HepG2 (cell line): ENCODE results near the gene SLC43A1. TPM values are rescaled to one million over a fixed set of nuclear protein-coding genes. Genes with fewer than 3 reads are reported as not detected.

ENCODE experiments used
- ATM ChIP-seq: fragments of 450-650 bp; IDR thresholded peaks from 2 replicates; pipeline ENCODE4 v1.7.1; 2017; ENCODE audit warnings: mild to moderate bottlenecking, borderline replicate concordance
- CCDC6 ChIP-seq: sonication (generic); formaldehyde crosslinking; IDR thresholded peaks from 2 replicates; pipeline ENCODE4 v1.8.1; 2022; ENCODE audit warnings: mild to moderate bottlenecking, missing genetic modification reagents, moderate library complexity
- FOXK1 ChIP-seq: sonication (generic); formaldehyde crosslinking; IDR thresholded peaks from 2 replicates; pipeline ENCODE4 v1.4.0; 2020; ENCODE audit warnings: low read depth, missing genetic modification reagents, borderline replicate concordance
- IKZF5 ChIP-seq: IDR thresholded peaks from 2 replicates; pipeline ENCODE4 v1.6.1; 2018; ENCODE audit warnings: missing genetic modification reagents, mild to moderate bottlenecking, missing compliant biosample characterization
- KAT2B ChIP-seq: fragments of 150-350 bp; IDR thresholded peaks from 2 replicates; pipeline ENCODE4 v1.6.1; 2014; ENCODE audit warnings: low read depth, low read length, borderline replicate concordance
- MTF2 ChIP-seq: sonication (generic); formaldehyde crosslinking; IDR thresholded peaks from 2 replicates; pipeline ENCODE4 v1.5.0; 2020; ENCODE audit warnings: missing genetic modification reagents, borderline replicate concordance
- NFE2L2 ChIP-seq: fragments of 150-350 bp; IDR thresholded peaks from 2 replicates; pipeline ENCODE4 v1.6.1; 2014; ENCODE audit warnings: low read length
- NKX3-1 ChIP-seq: sonication (generic); formaldehyde crosslinking; IDR thresholded peaks from 2 replicates; pipeline ENCODE4 v1.5.0; 2020; ENCODE audit warnings: missing genetic modification reagents
- NR2F2 ChIP-seq: IDR thresholded peaks from 2 replicates; pipeline ENCODE4 v1.6.1; 2012; ENCODE audit warnings: low read depth, inconsistent platforms, borderline replicate concordance
- RARG ChIP-seq: sonication (generic); formaldehyde crosslinking; IDR thresholded peaks from 2 replicates; pipeline ENCODE4 v1.4.0; 2020; ENCODE audit warnings: low read depth, mild to moderate bottlenecking, missing genetic modification reagents
- SNAPC2 ChIP-seq: sonication (generic); formaldehyde crosslinking; IDR thresholded peaks from 2 replicates; pipeline ENCODE4 v1.8.1; 2022; ENCODE audit warnings: mild to moderate bottlenecking, missing genetic modification reagents
- XRCC5 ChIP-seq: fragments of 200-400 bp; formaldehyde crosslinking; optimal IDR thresholded peaks from 2 replicates; pipeline ENCODE3; 2017; ENCODE audit warnings: mild to moderate bottlenecking, low read length
- ZBTB21 ChIP-seq: sonication (generic); formaldehyde crosslinking; IDR thresholded peaks from 2 replicates; pipeline ENCODE4 v1.4.0; 2020; ENCODE audit warnings: missing genetic modification reagents
- ZIK1 ChIP-seq: sonication (generic); formaldehyde crosslinking; IDR thresholded peaks from 2 replicates; pipeline ENCODE4 v1.5.0; 2020; ENCODE audit warnings: mild to moderate bottlenecking, low read depth, missing genetic modification reagents, borderline replicate concordance
- ZKSCAN1 ChIP-seq: fragments of 150-350 bp; IDR thresholded peaks from 2 replicates; pipeline ENCODE4 v1.6.1; 2014; ENCODE audit warnings: low read length
- ZNF24 ChIP-seq: fragments of 450-650 bp; IDR thresholded peaks from 2 replicates; pipeline ENCODE4 v1.6.1; 2017; ENCODE audit warnings: antibody characterized with exemption, mild to moderate bottlenecking
- ZNF280B ChIP-seq: sonication (generic); formaldehyde crosslinking; IDR thresholded peaks from 2 replicates; pipeline ENCODE4 v1.5.0; 2020; ENCODE audit warnings: missing genetic modification reagents, mild to moderate bottlenecking, borderline replicate concordance
- ZNF549 ChIP-seq: sonication (generic); formaldehyde crosslinking; IDR thresholded peaks from 2 replicates; pipeline ENCODE4 v1.5.0; 2020; ENCODE audit warnings: missing genetic modification reagents
- ZNF766 ChIP-seq: sonication (generic); formaldehyde crosslinking; IDR thresholded peaks from 2 replicates; pipeline ENCODE4 v1.5.0; 2020; ENCODE audit warnings: missing genetic modification reagents, borderline replicate concordance
- polyA plus RNA-seq, 8 experiments: library from polyadenylated mRNA; depleted of rRNA in 3 of 8; stranded (reverse) in 7 of 8; unstranded in 1 of 8; fragments of >200 nt; fragmentation: Illumina TruSeq in 4 of 8; extraction: Trizol in 4 of 8; gene quantifications; 2 replicates each; pipeline versions ENCODE4 v1.2.1 to v1.2.3, GENCODE V29; 2011 to 2016; ENCODE audit warnings: low read depth in 4 of 8, missing spikeins in 1 of 8, mixed read lengths in 1 of 8; ENCODE audit not compliant: insufficient read depth in 1 of 8
- total RNA-seq, 5 experiments: library from RNA; depleted of rRNA; stranded (reverse); fragments of >200 nt; fragmentation: Illumina TruSeq; extraction: Trizol; gene quantifications; 2 replicates each; pipeline ENCODE4 v1.2.3, GENCODE V29; 2016; ENCODE audit warnings: low read depth in 1 of 5
- TF ChIP-seq, protein P1 (sequence below): sonication (generic); formaldehyde crosslinking; IDR thresholded peaks from 2 replicates; pipeline ENCODE4 v1.4.0; 2020; ENCODE audit warnings: missing genetic modification reagents
- TF ChIP-seq, protein P2 (sequence below): IDR thresholded peaks from 2 replicates; pipeline ENCODE4 v1.6.1; 2016; ENCODE audit warnings: control low read depth
- TF ChIP-seq, protein P3 (sequence below): sonication (generic); formaldehyde crosslinking; IDR thresholded peaks from 2 replicates; pipeline ENCODE4 v1.4.0; 2020; ENCODE audit warnings: mild to moderate bottlenecking, missing genetic modification reagents

Gene SLC43A1
- total and polyA plus RNA-seq, 2 of the 13 experiments (the other 11 are each of a cell fraction or from before 2014, with no cell fraction given) = 72.3 to 87.6 TPM

DNA sequence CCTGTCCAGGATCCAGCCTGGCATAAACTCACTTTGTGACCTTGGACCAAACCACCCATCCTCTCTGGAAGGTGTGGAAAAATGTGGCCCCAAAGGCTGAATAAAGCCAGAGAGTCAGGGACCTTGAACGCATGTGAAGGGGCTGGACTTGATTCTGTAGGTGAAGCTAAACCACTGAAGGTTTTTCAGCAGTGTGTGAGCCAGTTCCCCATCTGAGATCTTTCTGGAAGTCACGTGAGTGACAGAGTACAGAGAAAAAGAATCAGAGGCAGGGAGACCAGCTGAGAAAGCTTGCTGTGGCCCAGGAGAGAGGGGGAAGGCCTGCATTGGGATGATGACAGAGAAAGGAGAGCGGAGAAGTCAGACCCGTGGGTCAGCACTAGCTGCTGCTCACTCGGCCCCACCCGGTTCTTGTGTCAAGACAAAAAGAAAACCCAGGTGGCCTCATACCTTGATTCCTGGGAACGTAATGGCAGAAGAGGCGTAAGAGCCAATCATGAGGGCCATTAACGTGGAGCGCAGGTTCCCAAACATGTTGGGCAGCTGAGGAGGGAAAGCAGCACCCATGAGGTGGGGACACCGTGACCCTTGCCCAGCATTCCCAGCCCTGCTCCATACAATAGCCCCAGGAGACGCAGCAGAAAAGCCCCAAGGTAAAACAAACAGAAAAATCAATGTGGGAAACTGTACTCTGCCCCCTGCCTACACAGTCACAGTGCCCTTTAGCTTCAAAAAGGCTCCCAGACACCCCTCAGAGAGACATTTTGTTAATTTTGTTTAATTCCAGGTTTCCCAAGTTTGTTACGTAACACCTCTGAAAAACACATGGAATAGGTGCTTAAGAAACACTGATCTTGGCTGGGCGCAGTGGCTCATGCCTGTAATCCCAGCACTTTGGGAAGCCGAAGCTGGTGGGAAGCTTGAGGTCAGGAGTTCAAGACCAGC, 17.9 kb downstream of the SLC43A1 start (continued):
- TF ChIP-seq, protein P1, sequence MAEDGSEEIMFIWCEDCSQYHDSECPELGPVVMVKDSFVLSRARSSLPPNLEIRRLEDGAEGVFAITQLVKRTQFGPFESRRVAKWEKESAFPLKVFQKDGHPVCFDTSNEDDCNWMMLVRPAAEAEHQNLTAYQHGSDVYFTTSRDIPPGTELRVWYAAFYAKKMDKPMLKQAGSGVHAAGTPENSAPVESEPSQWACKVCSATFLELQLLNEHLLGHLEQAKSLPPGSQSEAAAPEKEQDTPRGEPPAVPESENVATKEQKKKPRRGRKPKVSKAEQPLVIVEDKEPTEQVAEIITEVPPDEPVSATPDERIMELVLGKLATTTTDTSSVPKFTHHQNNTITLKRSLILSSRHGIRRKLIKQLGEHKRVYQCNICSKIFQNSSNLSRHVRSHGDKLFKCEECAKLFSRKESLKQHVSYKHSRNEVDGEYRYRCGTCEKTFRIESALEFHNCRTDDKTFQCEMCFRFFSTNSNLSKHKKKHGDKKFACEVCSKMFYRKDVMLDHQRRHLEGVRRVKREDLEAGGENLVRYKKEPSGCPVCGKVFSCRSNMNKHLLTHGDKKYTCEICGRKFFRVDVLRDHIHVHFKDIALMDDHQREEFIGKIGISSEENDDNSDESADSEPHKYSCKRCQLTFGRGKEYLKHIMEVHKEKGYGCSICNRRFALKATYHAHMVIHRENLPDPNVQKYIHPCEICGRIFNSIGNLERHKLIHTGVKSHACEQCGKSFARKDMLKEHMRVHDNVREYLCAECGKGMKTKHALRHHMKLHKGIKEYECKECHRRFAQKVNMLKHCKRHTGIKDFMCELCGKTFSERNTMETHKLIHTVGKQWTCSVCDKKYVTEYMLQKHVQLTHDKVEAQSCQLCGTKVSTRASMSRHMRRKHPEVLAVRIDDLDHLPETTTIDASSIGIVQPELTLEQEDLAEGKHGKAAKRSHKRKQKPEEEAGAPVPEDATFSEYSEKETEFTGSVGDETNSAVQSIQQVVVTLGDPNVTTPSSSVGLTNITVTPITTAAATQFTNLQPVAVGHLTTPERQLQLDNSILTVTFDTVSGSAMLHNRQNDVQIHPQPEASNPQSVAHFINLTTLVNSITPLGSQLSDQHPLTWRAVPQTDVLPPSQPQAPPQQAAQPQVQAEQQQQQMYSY = no peak
- no peak; the same call in 1 of the 2 replicates for TF ChIP-seq ZKSCAN1
- TF ChIP-seq NR2F2 = peak; percentile 81
- peak; percentile 21; the same call in 1 of the 2 replicates for TF ChIP-seq NKX3-1 (CRISPR knock-in tag)
- TF ChIP-seq, protein P2, sequence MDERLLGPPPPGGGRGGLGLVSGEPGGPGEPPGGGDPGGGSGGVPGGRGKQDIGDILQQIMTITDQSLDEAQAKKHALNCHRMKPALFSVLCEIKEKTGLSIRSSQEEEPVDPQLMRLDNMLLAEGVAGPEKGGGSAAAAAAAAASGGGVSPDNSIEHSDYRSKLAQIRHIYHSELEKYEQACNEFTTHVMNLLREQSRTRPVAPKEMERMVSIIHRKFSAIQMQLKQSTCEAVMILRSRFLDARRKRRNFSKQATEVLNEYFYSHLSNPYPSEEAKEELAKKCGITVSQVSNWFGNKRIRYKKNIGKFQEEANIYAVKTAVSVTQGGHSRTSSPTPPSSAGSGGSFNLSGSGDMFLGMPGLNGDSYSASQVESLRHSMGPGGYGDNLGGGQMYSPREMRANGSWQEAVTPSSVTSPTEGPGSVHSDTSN (CRISPR knock-in tag) = no peak
- no peak for TF ChIP-seq RARG (CRISPR knock-in tag)
- no peak for TF ChIP-seq ZIK1
- no peak for TF ChIP-seq NFE2L2
- TF ChIP-seq ATM = no peak
- peak; percentile 73 for TF ChIP-seq FOXK1
- TF ChIP-seq ZNF766 (CRISPR knock-in tag) = 0 out of 2 replicates have a peak, but pooled peaks have one; percentile 55
- TF ChIP-seq IKZF5 (CRISPR knock-in tag) = peak; percentile 50; the same call in 1 of the 2 replicates
- no peak for TF ChIP-seq ZNF280B
- TF ChIP-seq ZBTB21 (CRISPR knock-in tag) = 0 out of 2 replicates have a peak, but pooled peaks have one; percentile 14
- TF ChIP-seq ZNF24 = 0 out of 2 replicates have a peak, but pooled peaks have one; percentile 52
- TF ChIP-seq SNAPC2 = peak; percentile 80
- TF ChIP-seq, protein P3, sequence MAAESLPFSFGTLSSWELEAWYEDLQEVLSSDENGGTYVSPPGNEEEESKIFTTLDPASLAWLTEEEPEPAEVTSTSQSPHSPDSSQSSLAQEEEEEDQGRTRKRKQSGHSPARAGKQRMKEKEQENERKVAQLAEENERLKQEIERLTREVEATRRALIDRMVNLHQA (CRISPR knock-in tag) = no peak
- TF ChIP-seq MTF2 (CRISPR knock-in tag) = no peak
- peak; percentile 41; the same call in 1 of the 2 replicates for TF ChIP-seq KAT2B
- TF ChIP-seq XRCC5 = peak; percentile 74
- TF ChIP-seq CCDC6 (CRISPR knock-in tag) = no peak; the same call in 1 of the 2 replicates
- TF ChIP-seq ZNF549 (CRISPR knock-in tag) = no peak
